CD4-positive, alpha-beta T cell (primary cell): ENCODE measurements around the gene MYOZ1. TPM values are rescaled to one million over a fixed set of nuclear protein-coding genes. Genes with fewer than 3 reads are reported as not detected.

Source experiments
- ATAC-seq: fragments of 200-7000 bp; cut with Tn5 transposase; one replicate; pipeline ENCODE4 v1.10.0; 2022; ENCODE audit warnings: mild to moderate bottlenecking; ENCODE audit not compliant: poor library complexity
- CTCF ChIA-PET: fragments of 350-600 bp; sonication (Branson Sonifier 250); formaldehyde crosslinking; loops from one replicate; lab custom pipeline; 2021; ENCODE audit warnings: antibody characterized with exemption, inconsistent platforms; lab: Charles Lee
- POLR2A ChIA-PET: fragments of 350-600 bp; sonication (Branson Sonifier 250); formaldehyde crosslinking; loops from one replicate; lab custom pipeline; 2021; ENCODE audit warnings: antibody characterized with exemption, inconsistent platforms; lab: Charles Lee
- DNase-seq, 14 experiments: peaks; one replicate each; pipeline ENCODE4 v3.0.0-alpha.2; 2013 to 2020; ENCODE audit warnings: mixed read lengths in 2 of 14
- H3K27ac ChIP-seq, 2 donors: one replicate each; pipeline versions ENCODE4 v1.5.1 to v1.7.0; 2013; ENCODE audit warnings: low read length in 2 of 2, low read depth in 1 of 2, mild to moderate bottlenecking in 1 of 2
- H3K27me3 ChIP-seq, 2 experiments: 1 replicate in 1 of 2; 2 replicates in 1 of 2; pipeline versions ENCODE4 v1.6.1 to v1.7.0; 2013; ENCODE audit warnings: low read length in 2 of 2, control low read depth in 1 of 2, mild to moderate bottlenecking in 1 of 2, moderate library complexity in 1 of 2; ENCODE audit not compliant: insufficient read depth in 2 of 2, control insufficient read depth in 1 of 2
- H3K36me3 ChIP-seq: one replicate; pipeline ENCODE4 v1.6.1; 2013; ENCODE audit warnings: low read length, control low read depth; ENCODE audit not compliant: insufficient read depth
- H3K4me1 ChIP-seq: one replicate; pipeline ENCODE4 v1.6.1; 2013; ENCODE audit warnings: low read length, control low read depth; ENCODE audit not compliant: insufficient read depth
- H3K4me3 ChIP-seq: one replicate; pipeline ENCODE4 v1.5.1; 2013; ENCODE audit warnings: mild to moderate bottlenecking, low read length, moderate library complexity
- H3K9me3 ChIP-seq, 2 experiments: 1 replicate in 1 of 2; 2 replicates in 1 of 2; pipeline versions ENCODE4 v1.6.1 to v1.7.0; 2013; ENCODE audit warnings: low read length in 2 of 2, mild to moderate bottlenecking in 2 of 2, control low read depth in 1 of 2, moderate library complexity in 1 of 2; ENCODE audit not compliant: control insufficient read depth in 1 of 2, insufficient read depth in 1 of 2
- H3K27ac Mint-ChIP-seq: one replicate; pipeline ENCODE4 v1.8.0; 2020; ENCODE audit warnings: mixed read lengths
- H3K27me3 Mint-ChIP-seq: one replicate; pipeline ENCODE4 v1.8.0; 2021; ENCODE audit warnings: mixed read lengths
- H3K36me3 Mint-ChIP-seq: one replicate; pipeline ENCODE4 v1.8.0; 2021; ENCODE audit warnings: low read depth, mixed read lengths
- H3K4me1 Mint-ChIP-seq: one replicate; pipeline ENCODE4 v1.8.0; 2021; ENCODE audit warnings: low read depth, mixed read lengths
- H3K4me3 Mint-ChIP-seq: one replicate; pipeline ENCODE4 v1.8.0; 2020; ENCODE audit warnings: mild to moderate bottlenecking, mixed read lengths
- H3K9me3 Mint-ChIP-seq: one replicate; pipeline ENCODE4 v1.8.0; 2020; ENCODE audit warnings: mixed read lengths
- intact Hi-C, 2 experiments: fragments of 100-400 bp; cut with DNase I in 1 of 2; cut with micrococcal nuclease in 1 of 2; formaldehyde crosslinking; loops; one replicate each; pipeline versions ENCODE4 v1.15.1 to v1.9.0; 2023 to 2025; cut with DNase I, micrococcal nuclease
- total RNA-seq, 174 experiments: library from RNA in 2 of 174; stranded (reverse) in 2 of 174; gene quantifications; one replicate each; pipeline ENCODE4 v1.2.3 and lab custom pipeline; 2021 to 2026
- TF ChIP-seq, protein P1 (sequence below): fragments of 200-600 bp; IDR thresholded peaks from one replicate; pipeline ENCODE4 v1.8.0; 2022; ENCODE audit warnings: antibody characterized with exemption, mild to moderate bottlenecking

MYOZ1 gene
- total RNA-seq, 2 experiments from 2014 or later = not detected

DNA sequence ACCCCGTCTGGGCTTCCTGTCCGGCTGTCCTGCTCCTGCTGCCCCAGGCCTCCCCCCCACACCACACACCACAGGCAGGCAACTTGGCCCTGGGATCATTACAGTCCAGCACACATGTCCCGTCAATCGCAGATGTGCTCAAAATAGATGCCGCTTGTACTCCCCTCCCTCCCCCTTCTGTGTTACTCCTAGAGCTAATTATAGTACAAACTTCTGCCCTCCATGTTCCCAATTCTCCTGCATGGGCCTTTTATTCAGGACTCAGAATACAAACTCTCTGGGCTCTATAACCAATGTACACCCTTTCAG is 14.7 kb upstream of the MYOZ1 start, which contains the start of gene SYNPO2L:
Gene SYNPO2L, minus strand, starts transcription at position 40 of the 309 bp plus-strand sequence. CDS start 107 bp downstream, outside the sequence.
- Mint-ChIP-seq H3K4me3 (no peak within 1 kb of the TSS), H3K27me3 (no peaks in the 10 kb centered on the region), H3K36me3 (no peaks in the 10 kb centered on the region), H3K9me3 (no peaks in the 10 kb centered on the region), H3K4me1 (no peaks in the 10 kb centered on the region), H3K27ac (no peak within 1 kb of the TSS)
- no peak for DNase-seq
- Histone ChIP-seq H3K4me3 (no peak within 1 kb of the TSS), H3K4me1 (no peaks in the 10 kb centered on the region), H3K9me3 (no peaks in the 10 kb centered on the region), H3K36me3 (no peaks in the 10 kb centered on the region), H3K27me3 (no peaks in the 10 kb centered on the region), H3K27ac (no peak within 1 kb of the TSS)
- ATAC-seq = no peak
- TF ChIP-seq, protein P1, sequence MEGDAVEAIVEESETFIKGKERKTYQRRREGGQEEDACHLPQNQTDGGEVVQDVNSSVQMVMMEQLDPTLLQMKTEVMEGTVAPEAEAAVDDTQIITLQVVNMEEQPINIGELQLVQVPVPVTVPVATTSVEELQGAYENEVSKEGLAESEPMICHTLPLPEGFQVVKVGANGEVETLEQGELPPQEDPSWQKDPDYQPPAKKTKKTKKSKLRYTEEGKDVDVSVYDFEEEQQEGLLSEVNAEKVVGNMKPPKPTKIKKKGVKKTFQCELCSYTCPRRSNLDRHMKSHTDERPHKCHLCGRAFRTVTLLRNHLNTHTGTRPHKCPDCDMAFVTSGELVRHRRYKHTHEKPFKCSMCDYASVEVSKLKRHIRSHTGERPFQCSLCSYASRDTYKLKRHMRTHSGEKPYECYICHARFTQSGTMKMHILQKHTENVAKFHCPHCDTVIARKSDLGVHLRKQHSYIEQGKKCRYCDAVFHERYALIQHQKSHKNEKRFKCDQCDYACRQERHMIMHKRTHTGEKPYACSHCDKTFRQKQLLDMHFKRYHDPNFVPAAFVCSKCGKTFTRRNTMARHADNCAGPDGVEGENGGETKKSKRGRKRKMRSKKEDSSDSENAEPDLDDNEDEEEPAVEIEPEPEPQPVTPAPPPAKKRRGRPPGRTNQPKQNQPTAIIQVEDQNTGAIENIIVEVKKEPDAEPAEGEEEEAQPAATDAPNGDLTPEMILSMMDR = no peak
- ChIA-PET CTCF (no interaction called here), POLR2A (no interaction called here)
- intact Hi-C loops = no loop called here

DNA sequence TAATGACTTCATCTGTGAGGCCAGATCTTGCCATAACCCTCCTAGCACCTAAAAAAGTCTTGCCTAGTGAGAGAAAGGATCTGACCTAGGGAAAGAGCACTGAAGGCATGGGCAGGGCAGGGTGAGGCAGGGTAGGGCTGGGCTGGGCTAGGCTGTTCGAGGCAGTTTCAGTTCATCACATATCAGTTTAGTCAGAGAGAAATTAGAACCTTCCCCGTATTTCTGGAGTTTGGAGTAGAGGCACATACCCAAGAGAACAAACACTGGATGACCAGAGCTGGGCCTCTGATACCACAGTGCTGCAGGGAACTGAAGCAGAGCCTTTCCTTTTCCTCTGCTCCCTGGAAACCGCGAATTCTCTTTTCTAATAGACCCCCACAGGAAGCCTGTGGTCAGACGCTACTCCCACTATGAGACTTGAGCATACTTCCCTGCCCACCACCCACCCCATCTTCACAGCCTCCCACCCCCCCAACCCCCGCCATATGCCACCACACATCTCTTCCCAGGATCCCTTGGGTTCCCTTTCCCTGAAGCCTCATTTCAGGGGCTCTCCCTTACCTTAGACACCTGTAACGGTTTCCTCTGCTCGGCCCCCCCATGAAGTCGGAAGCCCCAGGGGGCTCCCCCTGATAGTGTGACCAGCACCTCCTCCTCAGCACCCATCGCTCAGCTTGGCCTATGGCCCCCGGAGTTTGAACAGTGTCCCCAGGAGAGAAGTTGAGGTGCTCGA is 14.1 kb upstream of the MYOZ1 start:
- no peak overlapping the region for H3K27ac ChIP-seq
- CTCF ChIA-PET = no interaction called here
- Mint-ChIP-seq H3K27ac (no peak overlapping the region), H3K9me3 (no peaks in the 10 kb centered on the region), H3K4me1 (no peaks in the 10 kb centered on the region), H3K36me3 (no peaks in the 10 kb centered on the region), H3K27me3 (no peaks in the 10 kb centered on the region), H3K4me3 (no peak overlapping the region)
- no peaks in the 10 kb centered on the region for H3K9me3 ChIP-seq
- no peak for DNase-seq
- POLR2A ChIA-PET = no interaction called here
- H3K4me3 ChIP-seq = no peak overlapping the region
- H3K4me1 ChIP-seq = no peaks in the 10 kb centered on the region
- ATAC-seq = no peak
- H3K27me3 ChIP-seq = no peaks in the 10 kb centered on the region
- H3K36me3 ChIP-seq = no peaks in the 10 kb centered on the region
- intact Hi-C loops = no loop called here
- TF ChIP-seq, protein P1 = no peak

DNA sequence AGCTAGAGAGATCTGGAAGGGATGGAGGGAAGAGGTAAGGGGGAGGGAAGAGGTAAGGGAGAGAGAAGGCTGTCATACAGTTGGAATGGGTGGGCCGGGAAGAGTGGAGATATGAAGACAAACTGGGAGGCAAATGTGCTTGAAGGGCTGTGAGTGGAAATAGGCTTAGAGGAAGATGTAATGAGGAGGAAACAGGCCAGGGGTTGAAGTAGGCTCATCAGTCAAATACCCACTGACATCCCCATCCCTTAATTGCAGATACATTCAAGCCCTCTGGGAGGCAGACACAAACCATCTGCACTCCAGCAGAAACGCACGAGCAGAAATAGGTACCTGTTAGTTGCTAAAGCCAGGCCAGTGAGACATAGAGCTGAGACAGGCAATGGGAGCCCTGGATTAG is 12.4 kb upstream of the MYOZ1 start:
- ATAC-seq (no peak), DNase-seq (no peak)
- TF ChIP-seq, protein P1 = no peak
- Histone ChIP-seq H3K27me3 (peaks cover 0 to 2% of the 10 kb centered on the region in 2 experiments), H3K36me3 (no peaks in the 10 kb centered on the region), H3K27ac (no peak overlapping the region), H3K9me3 (no peaks in the 10 kb centered on the region), H3K4me1 (no peaks in the 10 kb centered on the region), H3K4me3 (no peak overlapping the region)
- H3K9me3 Mint-ChIP-seq = no peaks in the 10 kb centered on the region
- peaks cover 5% of the 10 kb centered on the region for H3K27me3 Mint-ChIP-seq
- intact Hi-C loops = no loop called here
- H3K4me3 Mint-ChIP-seq = no peak overlapping the region
- CTCF ChIA-PET = no interaction called here
- no peaks in the 10 kb centered on the region for H3K4me1 Mint-ChIP-seq
- POLR2A ChIA-PET = no interaction called here
- H3K27ac Mint-ChIP-seq = no peak overlapping the region
- no peaks in the 10 kb centered on the region for H3K36me3 Mint-ChIP-seq
